Large intestine (tissue), 3 donors: ENCODE measurements around the gene ANKRD16. TPM values are rescaled to one million over a fixed set of nuclear protein-coding genes. Genes with fewer than 3 reads are reported as not detected.
"Not testable (repeated sequence)": the region's sequence is repeated elsewhere in the genome, so short reads cannot be mapped to it uniquely, and the experiment has no call there.

ENCODE experiments used
- DNase-seq, 2 donors: peaks; one replicate each; pipeline versions ENCODE4 v3.0.0 to v3.0.0-alpha.2; 2013
- H3K27ac ChIP-seq: one replicate; pipeline ENCODE4 v1.5.1; 2013; ENCODE audit warnings: low read length
- H3K27me3 ChIP-seq: 2 replicates; pipeline ENCODE4 v1.6.1; 2013; ENCODE audit warnings: low read length; ENCODE audit not compliant: control insufficient read depth, insufficient read depth
- H3K36me3 ChIP-seq: 2 replicates; pipeline ENCODE4 v1.6.1; 2013; ENCODE audit warnings: low read length; ENCODE audit not compliant: control insufficient read depth, insufficient read depth
- H3K4me1 ChIP-seq: one replicate; pipeline ENCODE4 v1.6.1; 2013; ENCODE audit warnings: low read length; ENCODE audit not compliant: control insufficient read depth, insufficient read depth
- H3K4me3 ChIP-seq: one replicate; pipeline ENCODE4 v1.5.1; 2013; ENCODE audit warnings: low read length
- H3K9me3 ChIP-seq: one replicate; pipeline ENCODE4 v1.6.1; 2013; ENCODE audit warnings: mild to moderate bottlenecking, low read depth, low read length, moderate library complexity; ENCODE audit not compliant: control insufficient read depth
- WGBS: methylation state at CpG from one replicate; pipeline ENCODE4 v1.1.5; 2013; ENCODE audit warnings: low lambda C conversion rate; ENCODE audit not compliant: insufficient coverage; 5-methylcytosine and 5-hydroxymethylcytosine counted together
- polyA plus RNA-seq: library from polyadenylated mRNA; unstranded; fragments of 120-200 nt; gene quantifications from one replicate; pipeline ENCODE4 v1.2.1, GENCODE V29; 2013

The ANKRD16 gene
- polyA plus RNA-seq, 1 donor: 7.9 TPM

DNA sequence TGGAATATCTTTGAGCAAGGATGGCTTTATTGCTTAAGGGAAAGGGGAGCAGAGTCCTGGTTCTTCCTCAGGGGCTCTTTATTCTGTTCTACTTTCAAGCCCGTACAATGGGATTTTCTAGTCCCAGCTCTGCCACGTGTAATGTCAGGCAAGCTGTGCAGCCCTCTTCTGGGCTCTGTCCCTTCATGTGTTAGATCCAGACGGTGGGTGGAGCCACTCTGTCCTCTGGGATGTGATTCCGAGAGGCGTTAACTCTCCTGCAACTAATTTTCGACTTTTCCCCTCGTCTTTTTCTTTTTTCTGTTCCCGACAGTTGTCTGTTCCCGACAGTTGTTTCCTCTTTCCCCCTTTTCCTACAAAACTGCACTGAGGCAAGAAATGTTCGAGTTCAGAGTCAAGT lies 35.2 kb upstream of the ANKRD16 start:
- no peak overlapping the region for H3K4me3 ChIP-seq
- 77% methylated on average over 5 of the region's 10 CpGs for WGBS
- no peak for DNase-seq
- no peaks in the 10 kb centered on the region for H3K4me1 ChIP-seq
- H3K27me3 ChIP-seq: no peaks in the 10 kb centered on the region
- H3K9me3 ChIP-seq: no peaks in the 10 kb centered on the region
- peaks cover 88% of the 10 kb centered on the region for H3K36me3 ChIP-seq
- H3K27ac ChIP-seq: no peak overlapping the region

DNA sequence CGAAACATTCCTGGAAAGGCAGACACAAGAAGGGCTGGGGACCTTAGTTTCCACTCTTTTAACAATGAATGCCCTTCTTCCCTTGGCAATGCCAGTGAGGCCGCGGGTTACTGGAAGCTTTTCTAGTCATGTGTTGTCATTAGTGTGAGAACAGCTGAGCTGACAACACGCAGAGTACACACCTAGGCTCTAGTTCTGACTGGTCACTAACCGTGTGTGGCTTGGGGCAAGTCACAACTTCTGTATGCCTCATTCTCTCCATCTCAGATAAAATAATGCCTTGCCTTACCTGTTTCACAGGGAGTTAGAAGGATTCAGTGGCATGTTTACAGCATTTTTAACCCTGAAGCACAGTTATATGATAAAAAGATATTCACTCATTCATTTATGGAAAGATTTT lies 32.1 kb upstream of the ANKRD16 start:
- no peaks in the 10 kb centered on the region for H3K9me3 ChIP-seq
- H3K27ac ChIP-seq: no peak overlapping the region
- no peaks in the 10 kb centered on the region for H3K27me3 ChIP-seq
- H3K4me3 ChIP-seq: no peak overlapping the region
- H3K36me3 ChIP-seq: peaks cover 88% of the 10 kb centered on the region
- H3K4me1 ChIP-seq: no peaks in the 10 kb centered on the region
- WGBS: 100% methylated on average over 1 of the region's 5 CpGs
- DNase-seq: no peak

DNA sequence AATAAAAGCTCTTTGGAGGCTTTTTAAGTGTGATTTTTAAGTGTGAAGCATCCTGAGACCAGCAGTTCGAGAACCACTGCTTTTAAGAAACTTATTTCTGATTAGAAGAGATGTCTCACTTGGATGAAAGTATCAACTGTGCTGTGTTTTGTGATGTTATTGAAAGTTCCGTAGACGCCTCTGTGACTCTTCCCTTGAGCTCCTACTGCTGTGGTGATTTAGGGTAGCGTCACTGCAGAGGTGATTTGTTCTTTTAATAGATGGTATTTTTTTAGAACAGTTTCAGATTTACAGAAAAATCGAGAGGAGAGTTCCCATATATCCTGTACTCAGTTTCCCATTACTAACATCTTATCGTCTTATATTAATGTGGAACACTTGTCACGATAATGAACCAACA lies 29.9 kb upstream of the ANKRD16 start:
- Histone ChIP-seq H3K4me3 (no peak overlapping the region), H3K36me3 (peaks cover 91% of the 10 kb centered on the region), H3K27me3 (no peaks in the 10 kb centered on the region), H3K27ac (no peak overlapping the region), H3K4me1 (no peaks in the 10 kb centered on the region), H3K9me3 (no peaks in the 10 kb centered on the region)
- no peak for DNase-seq
- WGBS: 96% methylated on average over 3 of the region's 7 CpGs

DNA sequence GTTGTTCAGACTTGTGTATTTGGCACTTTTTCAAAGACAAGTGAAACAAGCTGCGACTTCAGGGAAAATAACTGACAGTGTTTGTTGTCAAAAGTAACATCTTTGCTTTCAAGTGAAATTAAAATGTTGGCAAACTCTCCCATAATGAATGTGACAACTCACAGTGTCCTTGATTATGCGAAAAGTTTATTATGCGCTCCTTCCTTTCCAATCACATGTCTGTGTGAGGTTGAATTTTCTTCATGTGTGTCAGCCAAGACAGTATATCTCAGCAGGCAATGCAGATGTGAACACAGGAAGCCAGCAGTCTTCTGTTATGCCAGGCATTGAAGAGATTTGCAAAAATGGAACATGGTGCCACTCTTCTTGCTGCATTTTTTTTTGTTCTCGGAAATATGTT lies 29.1 kb upstream of the ANKRD16 start:
- no peaks in the 10 kb centered on the region for H3K9me3 ChIP-seq
- H3K27ac ChIP-seq: no peak overlapping the region
- H3K27me3 ChIP-seq: no peaks in the 10 kb centered on the region
- no peaks in the 10 kb centered on the region for H3K4me1 ChIP-seq
- peaks cover 91% of the 10 kb centered on the region for H3K36me3 ChIP-seq
- no peak overlapping the region for H3K4me3 ChIP-seq
- whole genome bisulfite sequencing: 100% methylated on average over 1 of the region's 4 CpGs
- DNase-seq: no peak

DNA sequence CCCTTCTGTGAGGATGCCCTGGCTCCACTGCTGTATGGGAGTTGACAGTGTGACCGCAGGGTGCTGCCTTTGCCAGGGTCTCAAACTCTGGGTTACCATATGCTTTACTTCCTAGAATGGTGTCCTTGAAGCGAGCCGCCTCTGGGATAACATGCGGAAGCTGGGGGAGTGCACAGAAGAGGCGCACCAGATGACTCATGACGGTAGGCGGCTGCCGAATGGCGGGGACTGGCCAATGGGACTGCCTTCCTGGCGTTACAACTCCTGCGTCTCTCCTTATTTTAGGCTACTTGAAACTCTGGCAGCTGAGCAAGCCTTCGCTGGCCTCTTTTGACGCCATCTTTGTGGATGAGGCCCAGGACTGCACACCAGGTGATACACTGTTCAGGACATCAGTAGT lies 27.6 kb upstream of the ANKRD16 start:
- H3K9me3 ChIP-seq: no peaks in the 10 kb centered on the region
- DNase-seq: no peak
- H3K4me3 ChIP-seq: no peak overlapping the region
- no peaks in the 10 kb centered on the region for H3K4me1 ChIP-seq
- WGBS: 80% methylated on average over 1 of the region's 13 CpGs
- H3K27ac ChIP-seq: no peak overlapping the region
- no peaks in the 10 kb centered on the region for H3K27me3 ChIP-seq
- H3K36me3 ChIP-seq: peaks cover 89% of the 10 kb centered on the region

DNA sequence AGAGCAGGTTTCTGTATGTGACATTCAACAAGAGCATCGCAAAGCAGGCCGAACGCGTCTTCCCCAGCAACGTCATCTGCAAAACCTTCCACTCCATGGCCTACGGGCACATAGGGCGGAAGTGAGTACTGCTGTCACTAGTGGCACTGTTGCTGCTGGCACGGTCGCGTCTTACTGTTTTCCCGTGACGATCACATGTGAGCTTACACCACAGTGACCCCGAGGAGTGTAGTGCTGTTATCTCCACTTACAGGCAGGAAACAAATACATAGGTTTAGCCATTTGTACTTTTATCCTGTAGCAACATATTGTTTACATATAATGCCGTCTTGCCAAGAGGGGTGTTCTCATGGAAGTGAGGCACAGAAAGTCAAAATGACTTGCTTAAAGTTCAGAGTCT lies 25.8 kb upstream of the ANKRD16 start:
- Histone ChIP-seq H3K27ac (no peak overlapping the region), H3K36me3 (peaks cover 92% of the 10 kb centered on the region), H3K27me3 (no peaks in the 10 kb centered on the region), H3K9me3 (no peaks in the 10 kb centered on the region), H3K4me1 (no peaks in the 10 kb centered on the region), H3K4me3 (no peak overlapping the region)
- no peak for DNase-seq
- no CpG with 5 or more reads among the region's 14 CpGs for WGBS

DNA sequence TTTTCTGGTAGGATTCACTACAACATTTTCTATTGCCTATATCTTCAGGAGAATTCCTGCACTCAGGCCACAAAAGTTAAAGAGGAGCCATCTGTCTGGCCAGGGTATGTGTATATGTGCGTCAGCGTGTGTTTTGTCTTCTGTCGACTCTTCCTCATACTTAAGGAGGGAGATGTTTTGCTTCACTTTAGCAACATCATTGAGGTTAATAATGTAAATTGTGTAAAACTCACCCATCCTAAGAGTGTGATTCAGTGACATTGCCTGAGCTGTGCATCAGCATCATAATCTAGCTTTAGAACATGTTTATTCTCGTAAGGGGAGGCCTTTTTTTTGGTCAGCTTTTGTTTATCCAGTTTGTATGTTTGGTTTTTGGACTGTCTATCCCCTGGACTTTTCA lies 24.0 kb upstream of the ANKRD16 start:
- Histone ChIP-seq H3K4me1 (no peaks in the 10 kb centered on the region), H3K36me3 (peaks cover 93% of the 10 kb centered on the region), H3K4me3 (no peak overlapping the region), H3K9me3 (no peaks in the 10 kb centered on the region), H3K27me3 (no peaks in the 10 kb centered on the region), H3K27ac (no peak overlapping the region)
- DNase-seq: peak in 1 of 2 donors; percentile 21
- no CpG with 5 or more reads among the region's 4 CpGs for WGBS

DNA sequence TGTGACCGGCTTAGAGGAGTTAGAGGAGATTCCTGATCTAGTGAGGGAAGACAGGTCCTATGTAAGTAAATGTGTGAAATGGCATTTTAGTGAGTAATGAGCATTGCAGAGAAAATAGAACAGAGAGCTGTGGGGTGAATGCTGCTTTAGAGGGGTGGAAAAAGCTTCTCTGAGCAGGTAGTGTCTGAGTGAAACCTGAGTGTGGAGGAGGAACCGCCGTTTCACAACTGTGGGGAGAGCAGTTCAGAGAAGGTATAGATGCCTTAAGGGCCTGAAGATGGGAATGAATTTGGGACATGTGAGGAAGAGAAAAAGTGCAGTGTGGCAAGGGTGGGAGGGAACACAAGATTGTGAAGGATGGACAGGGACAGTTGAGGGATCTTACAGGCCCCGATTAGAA lies 22.0 kb upstream of the ANKRD16 start:
- no peak overlapping the region for H3K4me3 ChIP-seq
- DNase-seq: no peak
- no peaks in the 10 kb centered on the region for H3K9me3 ChIP-seq
- 100% methylated on average over 2 of the region's 4 CpGs for WGBS
- no peaks in the 10 kb centered on the region for H3K4me1 ChIP-seq
- H3K27ac ChIP-seq: no peak overlapping the region
- H3K27me3 ChIP-seq: no peaks in the 10 kb centered on the region
- H3K36me3 ChIP-seq: peaks cover 78% of the 10 kb centered on the region

DNA sequence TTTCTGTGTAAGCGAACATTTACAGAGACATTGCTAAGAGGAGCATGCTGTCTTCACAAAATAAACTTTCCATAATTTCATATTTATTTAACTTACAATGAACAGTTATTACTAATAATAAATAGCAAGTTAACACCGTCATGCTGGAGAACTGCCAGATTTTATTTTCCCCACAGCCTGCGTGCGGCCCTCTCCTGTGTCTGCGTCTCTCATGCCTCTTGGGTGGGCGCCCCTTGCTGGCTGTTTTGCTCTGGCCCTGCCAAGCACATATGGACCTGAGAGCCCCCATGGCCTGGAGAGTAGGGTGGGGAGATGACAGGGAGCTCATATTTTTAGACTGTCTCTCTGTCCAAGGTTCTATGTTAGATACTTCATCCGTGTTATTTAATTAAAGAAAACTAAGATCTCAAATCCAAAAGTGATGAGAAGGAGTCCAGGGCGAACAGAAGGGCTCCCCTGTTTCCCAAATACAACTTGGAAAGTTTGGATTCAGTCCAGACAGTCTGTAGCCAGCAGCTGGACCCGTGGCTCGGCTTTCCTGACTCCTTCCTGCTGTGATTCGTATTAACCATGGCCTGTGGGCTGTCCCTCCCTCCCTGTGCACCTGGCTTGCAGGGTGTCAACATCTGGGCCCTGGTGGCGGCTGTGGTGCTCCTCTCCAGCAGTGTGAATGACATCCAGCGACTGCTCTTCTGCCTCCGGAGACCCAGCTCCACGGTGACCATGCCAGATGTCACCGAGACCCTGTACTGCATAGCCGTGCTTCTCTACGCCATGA lies 20.8 kb upstream of the ANKRD16 start:
- Histone ChIP-seq H3K4me1 (no peaks in the 10 kb centered on the region), H3K9me3 (no peaks in the 10 kb centered on the region), H3K4me3 (no peak overlapping the region), H3K36me3 (peaks cover 76% of the 10 kb centered on the region), H3K27ac (no peak overlapping the region), H3K27me3 (no peaks in the 10 kb centered on the region)
- 68% methylated on average over 3 of the region's 18 CpGs for WGBS
- no peak for DNase-seq

DNA sequence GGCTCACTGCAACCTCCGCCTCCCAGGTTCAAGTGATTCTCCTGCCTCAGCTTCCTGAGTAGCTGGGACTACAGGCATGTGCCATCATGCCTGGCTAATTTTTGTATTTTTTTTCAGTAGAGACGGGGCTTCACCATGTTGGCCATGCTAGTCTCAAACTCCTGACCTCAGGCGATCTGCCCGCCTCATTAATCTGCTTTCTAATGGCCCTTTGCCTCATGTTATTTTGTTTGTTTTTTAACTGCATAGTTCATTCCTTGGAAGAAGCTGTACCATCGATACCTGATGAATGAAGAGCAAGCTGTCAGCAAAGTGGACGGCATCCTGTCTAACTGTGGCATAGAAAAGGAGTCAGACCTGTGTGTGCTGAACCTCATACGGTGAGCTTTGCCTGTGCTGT lies 19.0 kb upstream of the ANKRD16 start:
- H3K4me1 ChIP-seq, H3K9me3 ChIP-seq, H3K4me3 ChIP-seq, H3K27ac ChIP-seq, DNase-seq, H3K27me3 ChIP-seq: not testable (repeated sequence)
- WGBS: 80% methylated on average over 2 of the region's 7 CpGs
- H3K36me3 ChIP-seq: peaks cover 61% of the 10 kb centered on the region

DNA sequence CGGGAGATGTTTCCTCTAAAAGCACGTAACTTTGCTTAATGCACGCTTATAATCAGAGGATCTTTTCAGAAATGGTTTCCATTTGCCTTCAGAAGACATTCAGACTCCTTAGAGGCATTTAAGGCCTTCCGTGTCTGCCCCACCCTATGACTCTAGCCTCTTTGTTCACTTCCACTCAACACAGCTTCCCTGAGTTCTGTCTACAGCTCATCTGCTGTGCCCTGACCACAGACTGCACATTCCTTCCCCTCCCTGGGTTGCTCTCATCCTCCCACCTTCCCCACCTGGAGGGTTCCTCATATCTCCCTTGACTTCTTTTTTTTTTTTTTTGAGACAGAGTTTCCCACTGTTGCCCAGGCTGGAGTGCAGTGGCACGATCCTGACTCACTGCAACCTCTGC lies 17.0 kb upstream of the ANKRD16 start:
- H3K4me1 ChIP-seq: no peaks in the 10 kb centered on the region
- no peak overlapping the region for H3K4me3 ChIP-seq
- H3K27ac ChIP-seq: no peak overlapping the region
- no CpG with 5 or more reads among the region's 5 CpGs for WGBS
- H3K36me3 ChIP-seq: peaks cover 47% of the 10 kb centered on the region
- DNase-seq: no peak
- no peaks in the 10 kb centered on the region for H3K9me3 ChIP-seq
- no peaks in the 10 kb centered on the region for H3K27me3 ChIP-seq
